Brain microvascular endothelial cell (primary cell): ENCODE data around the gene SCUBE3.

Experiments used
- DNase-seq: peaks from one replicate; pipeline ENCODE4 v3.0.0-alpha.2; 2020
- H3K27ac ChIP-seq: fragments of 250-450 bp; sonication (Bioruptor Pico); 2 replicates; pipeline ENCODE4 v1.5.1; 2020; ENCODE audit warnings: mild to moderate bottlenecking, moderate library complexity
- H3K27me3 ChIP-seq: fragments of 250-450 bp; sonication (Bioruptor Pico); replicated peaks from 2 replicates; pipeline ENCODE4 v1.5.1; 2020; ENCODE audit warnings: mild to moderate bottlenecking
- H3K36me3 ChIP-seq: fragments of 250-450 bp; sonication (Bioruptor Pico); replicated peaks from 2 replicates; pipeline ENCODE4 v1.5.1; 2020; ENCODE audit warnings: mild to moderate bottlenecking
- H3K4me3 ChIP-seq: 2 replicates; pipeline ENCODE4 v1.5.1; 2011; ENCODE audit warnings: low read depth, mild to moderate bottlenecking, control low read depth, low read length, moderate library complexity
- CTCF ChIP-seq: IDR thresholded peaks from 2 replicates; pipeline ENCODE4 v1.5.1; 2011; ENCODE audit warnings: low read depth, mild to moderate bottlenecking, moderate library complexity, low read length, control low read depth, inconsistent platforms; ENCODE audit errors: missing control alignments
- in situ Hi-C: cut with HindIII; loops from 2 replicates; pipeline ENCODE4 v1.10.0; 2017; ENCODE audit warnings: low sequenced_read_pairs, low pct_ligation_motif_present

Gene SCUBE3

GRCh38 chr6:35229304-35229703 lies 15.5 kb downstream of the SCUBE3 start:
- H3K4me3 ChIP-seq, result no peak overlapping the region
- no peak overlapping the region for H3K27ac ChIP-seq
- H3K36me3 ChIP-seq, result peaks cover 2% of the 10 kb centered on the region
- no peak for TF ChIP-seq CTCF
- DNase-seq, result no peak
- H3K27me3 ChIP-seq, result no peaks in the 10 kb centered on the region
- in situ Hi-C loops, result loop anchor here (25.0 kb wide), 2 partner anchors 92 to 242 kb away; partner anchors contain the start of gene TCP11

- Histone ChIP-seq H3K36me3 (peaks cover 2% of the 10 kb centered on the region), H3K4me3 (no peak overlapping the region), H3K27ac (no peak overlapping the region), H3K27me3 (no peaks in the 10 kb centered on the region)
- in situ Hi-C loops, result loop anchor here (25.0 kb wide), 2 partner anchors 93 to 243 kb away; partner anchors contain the start of gene TCP11
- no peak for DNase-seq
- TF ChIP-seq CTCF, result no peak
These were observed 16.7 kb downstream of the SCUBE3 start for GRCh38 chr6:35230498-35230897.

DNA sequence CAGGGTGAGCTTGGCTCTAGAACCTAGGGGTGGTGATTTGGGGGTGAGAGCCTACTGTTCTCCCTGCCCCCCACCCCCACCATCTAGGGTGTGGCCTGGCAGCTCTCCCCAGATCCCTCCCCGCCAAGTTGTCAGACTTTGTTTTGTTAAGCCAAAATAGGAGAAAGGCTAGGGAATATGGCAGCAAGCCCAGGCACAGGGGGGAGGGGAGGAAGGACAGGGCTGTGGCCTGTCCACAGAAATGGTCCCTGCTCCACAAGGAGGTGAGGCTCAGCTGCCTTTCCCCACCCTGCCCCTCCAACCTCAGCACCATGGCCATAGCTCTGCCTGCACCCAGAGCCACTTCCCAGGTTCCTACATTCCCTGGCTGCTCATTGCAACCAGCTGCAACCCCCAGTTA lies 17.2 kb downstream of the SCUBE3 start:
- H3K4me3 ChIP-seq, result no peak overlapping the region
- H3K27ac ChIP-seq, result no peak overlapping the region
- peaks cover 2% of the 10 kb centered on the region for H3K36me3 ChIP-seq
- no peaks in the 10 kb centered on the region for H3K27me3 ChIP-seq
- in situ Hi-C loops, result loop anchor here (25.0 kb wide), 2 partner anchors 94 to 244 kb away; partner anchors contain the start of gene TCP11
- no peak for DNase-seq
- TF ChIP-seq CTCF, result no peak

GRCh38 chr6:35231563-35231962 lies 17.8 kb downstream of the SCUBE3 start:
- H3K27ac ChIP-seq, result no peak overlapping the region

GRCh38 chr6:35234901-35235300 lies 21.1 kb downstream of the SCUBE3 start:
- no peak overlapping the region for H3K4me3 ChIP-seq
- in situ Hi-C loops, result loop anchor here (25.0 kb wide), 2 partner anchors 98 to 248 kb away; partner anchors contain the start of gene TCP11

More at GRCh38 chr6:35231563-35231962, 17.8 kb downstream of the SCUBE3 start:
- Histone ChIP-seq H3K27me3 (no peaks in the 10 kb centered on the region), H3K4me3 (no peak overlapping the region), H3K36me3 (peaks cover 2% of the 10 kb centered on the region)
- TF ChIP-seq CTCF, result no peak
- no peak for DNase-seq
- in situ Hi-C loops, result loop anchor here (25.0 kb wide), 2 partner anchors 94 to 244 kb away; partner anchors contain the start of gene TCP11

More at GRCh38 chr6:35234901-35235300, 21.1 kb downstream of the SCUBE3 start:
- TF ChIP-seq CTCF, result no peak
- H3K27ac ChIP-seq, result no peak overlapping the region
- no peaks in the 10 kb centered on the region for H3K27me3 ChIP-seq
- no peak for DNase-seq
- peaks cover 4% of the 10 kb centered on the region for H3K36me3 ChIP-seq
